AG09309 (cell line): ENCODE data around the gene SHROOM2.

Experiments used
- DNase-seq: peaks from one replicate; pipeline ENCODE4 v3.0.0-alpha.2; 2010; ENCODE audit warnings: low read depth
- H3K4me3 ChIP-seq: 2 replicates; pipeline ENCODE4 v1.5.1; 2011; ENCODE audit warnings: mild to moderate bottlenecking, low read depth, low read length, moderate library complexity; ENCODE audit not compliant: control insufficient read depth
- CTCF ChIP-seq: IDR thresholded peaks from 2 replicates; pipeline ENCODE4 v1.5.1; 2011; ENCODE audit warnings: mild to moderate bottlenecking, low read depth, low read length, inconsistent platforms; ENCODE audit not compliant: insufficient read depth, control insufficient read depth; ENCODE audit errors: missing control alignments

Gene SHROOM2

GRCh38 chrX:9905721-9906120 lies 119.5 kb downstream of the SHROOM2 start:
- no peak overlapping the region for H3K4me3 ChIP-seq
- TF ChIP-seq CTCF, result no peak
- DNase-seq, result no peak

GRCh38 chrX:9906919-9907318 lies 120.7 kb downstream of the SHROOM2 start:
- DNase-seq, result no peak

GRCh38 chrX:9907645-9908387 lies 121.6 kb downstream of the SHROOM2 start:
- no peak overlapping the region for H3K4me3 ChIP-seq
- TF ChIP-seq CTCF, result no peak
- DNase-seq, result no peak

More at GRCh38 chrX:9906919-9907318, 120.7 kb downstream of the SHROOM2 start:
- TF ChIP-seq CTCF, result no peak
- H3K4me3 ChIP-seq, result no peak overlapping the region

- no peak overlapping the region for H3K4me3 ChIP-seq
- no peak for TF ChIP-seq CTCF
- no peak for DNase-seq
These were observed 123.0 kb downstream of the SHROOM2 start for GRCh38 chrX:9909254-9909653.

GRCh38 chrX:9911487-9911886 lies 125.3 kb downstream of the SHROOM2 start:
- no peak for TF ChIP-seq CTCF
- DNase-seq, result no peak
- H3K4me3 ChIP-seq, result no peak overlapping the region

- TF ChIP-seq CTCF, result no peak
- no peak overlapping the region for H3K4me3 ChIP-seq
- no peak for DNase-seq
These were observed 126.3 kb downstream of the SHROOM2 start for GRCh38 chrX:9912351-9913145.
